ENCODE data around the gene IL1RAPL1.

GRCh38 chrX:29461039-29461438 is 873.8 kb downstream of the IL1RAPL1 start:
- TF ChIP-seq CTCF (conservative IDR thresholded peaks at IDR 0.05 in 1 of 2, IDR thresholded peaks at IDR 0.05 in 1 of 2; ENCODE audit: low read depth in 1 of 2, low read length in 2 of 2) (no peak), EZH2 (IDR thresholded peaks at IDR 0.05; ENCODE audit: low read length, missing control alignments) (no peak)

Data from fibroblast of lung (primary cell).